Stimulated activated naive CD8-positive, alpha-beta T cell treated with anti-CD3 and anti-CD28 coated beads, Interleukin-15, amount 100 ng/mL, for 72 hours (primary cell): ENCODE data around the gene ARMC12.
A peak's percentile ranks its signal among the peaks of the same experiment; 100 is the strongest.
"Not testable (repeated sequence)": the region's sequence is repeated elsewhere in the genome, so short reads cannot be mapped to it uniquely, and the experiment has no call there.

Experiments used
- ATAC-seq: fragments of 150-1000 bp; cut with Tn5 transposase; 2 replicates; pipeline ENCODE4 v1.10.0; 2021; ENCODE audit warnings: mild to moderate bottlenecking, moderate library complexity
- DNase-seq, 2 donors: peaks; one replicate each; pipeline ENCODE4 v3.0.0; 2021 to 2022
- H3K27ac Mint-ChIP-seq, 2 donors: one replicate each; pipeline ENCODE4 v1.8.0; 2022; ENCODE audit warnings: mild to moderate bottlenecking in 2 of 2, mixed read lengths in 2 of 2, moderate library complexity in 2 of 2
- H3K27me3 Mint-ChIP-seq: one replicate; pipeline ENCODE4 v1.8.0; 2022; ENCODE audit warnings: mixed read lengths
- H3K4me1 Mint-ChIP-seq: one replicate; pipeline ENCODE4 v1.8.0; 2022; ENCODE audit warnings: mild to moderate bottlenecking, mixed read lengths
- H3K4me3 Mint-ChIP-seq, 2 donors: one replicate each; pipeline ENCODE4 v1.8.0; 2022; ENCODE audit warnings: mild to moderate bottlenecking in 2 of 2, mixed read lengths in 2 of 2, moderate library complexity in 1 of 2
- H3K9me3 Mint-ChIP-seq, 2 donors: one replicate each; pipeline ENCODE4 v1.8.0; 2022; ENCODE audit warnings: mixed read lengths in 2 of 2

ARMC12 gene

DNA sequence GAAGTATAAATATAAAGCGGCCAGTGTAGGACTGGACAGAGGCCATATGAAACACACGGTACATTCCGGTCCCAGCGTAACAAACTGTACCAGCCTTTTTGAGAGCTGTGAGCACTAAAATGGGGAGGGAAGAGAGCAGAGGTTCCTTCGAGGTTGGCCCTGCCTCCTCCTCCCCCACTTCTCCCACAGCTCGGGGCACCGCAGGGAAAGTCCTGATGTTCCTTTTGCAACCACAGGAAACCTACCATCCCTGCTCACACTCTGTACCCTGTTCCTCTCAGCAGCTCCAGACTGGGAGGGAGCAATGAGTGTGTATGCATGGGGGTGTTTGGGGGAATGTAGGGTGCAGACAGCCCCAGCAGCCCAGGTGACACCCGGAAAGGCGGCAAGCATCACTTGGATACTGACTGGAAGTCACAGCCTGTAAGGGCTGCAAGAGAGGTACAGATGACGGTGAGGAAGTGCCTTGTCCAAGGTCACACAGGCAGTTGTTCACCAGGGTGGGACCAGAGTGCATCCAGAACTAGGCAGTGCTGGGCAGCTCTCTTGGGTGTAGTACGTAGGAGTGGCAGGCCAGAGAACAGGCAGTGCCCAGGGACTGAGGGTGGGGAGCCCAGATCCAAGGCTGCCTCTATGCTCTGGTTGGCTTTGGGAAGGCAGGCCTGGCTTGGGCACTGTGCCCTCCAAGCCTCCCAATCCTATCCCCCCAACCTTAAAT lies 11.0 kb upstream of the ARMC12 start:
- Mint-ChIP-seq H3K4me1 (peaks cover 91% of the 10 kb centered on the region), H3K27me3 (no peaks in the 10 kb centered on the region), H3K4me3 (peak overlapping the region; percentile 50 to 61), H3K27ac (peak overlapping the region in 1 of 2 donors; percentile 45), H3K9me3 (no peaks in the 10 kb centered on the region)
- ATAC-seq = peak; percentile 24
- peak in 1 of 2 donors; percentile 33 for DNase-seq

DNA sequence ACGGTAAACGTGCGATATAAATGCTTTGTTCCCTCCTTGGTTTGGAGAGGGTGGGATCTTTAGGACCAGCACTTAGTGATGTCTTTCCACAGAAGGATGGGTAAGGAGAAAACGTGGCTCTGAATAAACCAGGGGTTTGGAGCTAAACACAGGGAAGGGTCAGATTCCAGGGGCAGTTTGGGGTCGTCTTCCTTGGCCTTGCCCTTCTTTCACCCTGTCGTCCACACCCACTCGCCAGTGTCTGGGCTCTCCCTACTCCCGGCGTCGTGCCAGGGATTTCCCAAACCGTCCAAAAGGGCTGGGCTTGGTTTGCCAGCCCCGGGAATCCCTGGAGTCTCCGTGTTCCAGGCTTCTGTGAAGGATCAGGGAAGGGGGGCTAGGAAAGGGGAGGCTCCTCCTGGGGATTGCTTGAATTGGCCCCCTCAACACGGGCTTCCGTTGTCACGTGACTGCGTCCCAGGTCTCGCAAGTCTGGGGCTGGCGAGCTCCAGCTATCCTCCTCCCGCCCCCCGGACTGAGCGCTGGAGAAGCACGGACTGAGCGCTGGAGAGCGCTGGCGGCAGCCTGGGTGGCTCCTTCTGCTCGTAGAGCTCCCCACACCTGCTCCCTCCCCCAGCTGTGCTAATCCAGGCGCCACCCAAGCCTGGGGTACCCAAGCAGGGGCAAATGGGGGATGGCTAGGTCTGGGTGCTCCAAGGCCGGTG lies 9.4 kb upstream of the ARMC12 start:
- H3K4me1 Mint-ChIP-seq = peaks cover 86% of the 10 kb centered on the region
- peak overlapping the region; percentile 68 to 86 for H3K4me3 Mint-ChIP-seq
- peak; percentile 9 for ATAC-seq
- no peak for DNase-seq
- peak overlapping the region; percentile 16 to 22 for H3K27ac Mint-ChIP-seq
- no peaks in the 10 kb centered on the region for H3K9me3 Mint-ChIP-seq
- no peaks in the 10 kb centered on the region for H3K27me3 Mint-ChIP-seq

DNA sequence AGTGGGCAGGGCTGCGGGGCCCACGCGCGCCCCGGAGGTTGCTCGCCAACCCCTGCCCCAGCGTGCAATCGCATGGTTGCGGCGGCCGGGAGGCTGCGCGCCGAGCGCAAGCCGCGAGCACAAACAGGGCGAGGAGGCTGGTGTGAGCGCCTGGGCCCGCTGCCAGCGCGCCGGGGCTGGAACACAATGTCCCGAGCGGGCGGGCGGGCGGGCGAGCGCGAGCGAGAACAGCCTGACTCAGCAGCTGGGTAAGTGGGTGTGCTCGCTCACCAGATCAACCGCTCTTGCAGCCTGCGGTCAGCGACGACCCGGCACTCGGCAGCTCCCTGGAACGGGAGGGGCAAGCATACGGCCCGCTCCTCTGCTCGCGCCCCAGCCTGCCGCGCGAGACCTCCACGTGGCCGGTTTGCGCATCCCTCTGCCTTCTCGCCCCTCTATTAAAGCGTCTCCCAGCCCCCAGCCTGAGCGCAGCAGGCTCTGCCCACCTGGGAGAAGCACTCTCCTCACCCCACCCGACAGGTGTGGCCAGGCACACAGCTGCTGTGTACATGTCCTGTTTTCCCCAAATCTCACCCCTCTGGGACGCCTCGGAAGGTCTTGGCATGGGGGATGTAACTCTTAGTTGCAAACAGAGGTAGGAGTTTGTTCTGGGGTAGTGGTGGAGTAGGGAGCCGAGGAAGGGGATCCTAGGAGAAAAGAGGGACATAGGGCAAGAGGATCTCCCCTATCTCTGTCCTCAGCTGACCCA lies 8.7 kb upstream of the ARMC12 start:
- ATAC-seq (peak; percentile 67), DNase-seq (peak; percentile 85 to 91)
- Mint-ChIP-seq H3K27me3 (no peaks in the 10 kb centered on the region), H3K4me1 (peaks cover 86% of the 10 kb centered on the region), H3K27ac (peak overlapping the region; percentile 39 to 79), H3K9me3 (no peaks in the 10 kb centered on the region), H3K4me3 (peak overlapping the region; percentile 84 to 86)

DNA sequence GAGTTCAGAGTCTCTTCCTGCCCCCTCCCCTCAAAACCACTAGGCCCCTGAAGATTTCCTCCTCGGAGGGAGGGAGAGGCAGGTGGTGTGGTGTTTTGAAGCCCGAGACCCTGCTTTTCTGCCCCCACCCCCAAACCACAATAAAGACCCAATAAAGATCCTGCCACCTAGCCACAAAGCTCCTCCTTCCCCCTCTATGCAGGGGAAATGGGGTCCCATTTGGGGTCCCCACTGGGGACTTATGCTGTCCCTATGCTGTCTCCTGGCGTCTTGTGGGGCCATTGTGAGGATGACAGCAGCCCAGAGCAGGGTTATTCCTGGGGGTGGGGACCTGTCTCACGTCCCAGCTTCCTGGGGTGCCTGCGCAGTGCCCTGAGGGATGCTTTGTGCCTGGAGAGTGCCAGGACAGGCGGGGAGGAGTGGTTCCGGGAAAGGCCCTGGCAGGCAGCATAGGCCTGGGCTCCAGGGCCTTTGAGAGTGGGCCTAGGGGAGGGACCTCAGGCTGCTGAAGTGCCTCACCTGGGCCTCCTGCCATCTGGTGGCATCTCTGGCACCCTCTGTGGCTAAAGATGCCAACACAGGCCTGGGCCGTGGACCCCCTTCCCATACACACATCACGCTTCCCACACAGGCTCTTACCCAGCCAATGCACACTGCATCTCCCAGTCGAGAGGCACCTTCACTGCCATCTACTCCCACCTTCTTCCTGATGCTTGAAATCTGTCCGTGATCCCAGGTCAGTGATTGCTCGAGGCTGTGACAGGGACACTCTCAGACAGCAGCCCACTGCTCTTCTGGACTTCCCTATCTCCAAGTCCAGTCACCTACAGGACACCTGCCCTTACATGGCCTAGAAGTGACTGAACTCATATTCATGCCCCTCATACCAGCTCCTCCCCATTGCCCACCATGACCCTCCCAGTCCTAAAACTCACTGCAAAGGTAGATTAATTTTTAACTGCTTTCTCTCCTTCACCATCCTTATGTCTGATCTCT lies 7.9 kb upstream of the ARMC12 start:
- no peaks in the 10 kb centered on the region for H3K27me3 Mint-ChIP-seq
- peak; percentile 54 to 66 for DNase-seq

DNA sequence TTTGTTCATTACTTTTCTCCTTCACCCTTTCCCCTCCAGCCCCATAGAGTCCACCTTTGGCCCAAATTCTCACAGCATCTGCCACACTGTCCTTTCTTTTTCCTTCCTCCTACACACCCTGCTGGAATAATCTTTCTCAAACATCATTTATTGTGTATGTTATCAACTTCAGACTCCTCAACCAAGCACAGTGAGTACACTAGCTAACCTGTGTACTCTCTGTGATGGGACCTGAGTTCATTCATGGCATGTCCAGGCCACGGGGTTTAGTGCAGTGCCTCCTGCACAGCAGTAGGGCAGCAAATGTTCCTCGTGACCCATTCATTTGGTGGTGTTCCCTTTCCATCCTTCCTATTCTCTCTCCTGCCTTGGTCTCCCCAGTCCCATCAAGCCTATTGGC lies 7.1 kb upstream of the ARMC12 start:
- Mint-ChIP-seq H3K4me1 (peaks cover 77% of the 10 kb centered on the region), H3K9me3 (no peaks in the 10 kb centered on the region), H3K27me3 (no peaks in the 10 kb centered on the region), H3K27ac (peak overlapping the region in 1 of 2 donors; percentile 66), H3K4me3 (peak overlapping the region; percentile 8 to 45)
- ATAC-seq = no peak
- no peak for DNase-seq

More for the DNA sequence above, 7.9 kb upstream of the ARMC12 start:
- H3K4me3 Mint-ChIP-seq = peak overlapping the region; percentile 84 to 86
- peaks cover 80% of the 10 kb centered on the region for H3K4me1 Mint-ChIP-seq
- no peaks in the 10 kb centered on the region for H3K9me3 Mint-ChIP-seq
- peak; percentile 24 for ATAC-seq
- peak overlapping the region; percentile 39 to 79 for H3K27ac Mint-ChIP-seq

DNA sequence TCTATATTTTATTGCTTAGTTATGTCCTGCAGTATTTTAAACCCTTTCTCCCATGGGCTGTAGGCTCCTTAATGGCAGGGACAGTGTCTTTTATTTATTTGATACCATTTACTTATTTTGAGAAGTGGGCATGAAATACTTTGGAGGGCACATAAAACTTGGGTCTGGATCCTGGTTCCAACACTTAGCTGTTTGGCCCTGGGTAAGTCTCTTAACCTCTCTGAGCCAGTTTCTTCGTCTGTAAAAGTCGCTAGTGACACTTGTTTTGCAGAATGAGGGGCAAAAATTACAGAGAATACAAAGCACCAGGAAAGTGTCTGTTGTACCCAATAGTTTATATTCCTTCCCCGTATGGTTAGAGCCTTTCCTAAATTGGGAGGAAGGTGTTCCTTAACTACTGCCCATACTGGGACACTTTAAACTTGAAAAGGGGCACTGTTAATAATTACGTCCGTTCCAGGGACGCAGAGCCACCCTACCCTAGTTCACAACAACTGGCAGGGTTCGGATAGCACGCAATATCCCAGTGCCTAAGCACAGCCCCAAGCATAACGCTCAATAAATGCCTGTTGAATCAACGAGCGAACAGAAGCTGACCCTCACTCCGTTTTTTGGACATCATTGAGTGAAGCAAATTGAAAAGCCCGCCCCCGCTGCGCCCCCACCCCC lies 6.0 kb upstream of the ARMC12 start:
- DNase-seq (no peak), ATAC-seq (peak; percentile 4)
- Mint-ChIP-seq H3K27ac (no peak overlapping the region), H3K4me1 (peaks cover 77% of the 10 kb centered on the region), H3K27me3 (no peaks in the 10 kb centered on the region), H3K9me3 (no peaks in the 10 kb centered on the region), H3K4me3 (peak overlapping the region; percentile 87 to 90)

DNA sequence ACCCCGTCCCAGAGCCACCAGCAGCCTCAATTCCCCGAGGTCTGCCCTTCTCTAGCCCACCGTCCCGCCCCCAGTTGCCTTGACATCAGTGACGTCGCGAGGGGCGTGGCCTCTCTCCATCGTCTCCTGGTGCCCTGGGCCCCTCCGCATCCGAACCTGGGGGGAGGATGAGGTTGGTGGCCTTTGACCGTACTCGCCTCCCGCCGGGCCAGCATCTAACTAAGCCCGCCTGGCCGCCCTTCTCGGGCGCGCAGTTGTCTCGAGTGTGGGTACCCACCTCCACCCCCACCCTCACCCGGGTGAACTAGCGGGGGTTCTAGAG lies 5.5 kb upstream of the ARMC12 start:
- Mint-ChIP-seq H3K9me3 (no peaks in the 10 kb centered on the region), H3K4me3 (peak overlapping the region; percentile 87 to 90), H3K4me1 (peaks cover 77% of the 10 kb centered on the region), H3K27ac (peak overlapping the region; percentile 93), H3K27me3 (no peaks in the 10 kb centered on the region)
- ATAC-seq = peak; percentile 69
- DNase-seq = peak; percentile 95 to 96

DNA sequence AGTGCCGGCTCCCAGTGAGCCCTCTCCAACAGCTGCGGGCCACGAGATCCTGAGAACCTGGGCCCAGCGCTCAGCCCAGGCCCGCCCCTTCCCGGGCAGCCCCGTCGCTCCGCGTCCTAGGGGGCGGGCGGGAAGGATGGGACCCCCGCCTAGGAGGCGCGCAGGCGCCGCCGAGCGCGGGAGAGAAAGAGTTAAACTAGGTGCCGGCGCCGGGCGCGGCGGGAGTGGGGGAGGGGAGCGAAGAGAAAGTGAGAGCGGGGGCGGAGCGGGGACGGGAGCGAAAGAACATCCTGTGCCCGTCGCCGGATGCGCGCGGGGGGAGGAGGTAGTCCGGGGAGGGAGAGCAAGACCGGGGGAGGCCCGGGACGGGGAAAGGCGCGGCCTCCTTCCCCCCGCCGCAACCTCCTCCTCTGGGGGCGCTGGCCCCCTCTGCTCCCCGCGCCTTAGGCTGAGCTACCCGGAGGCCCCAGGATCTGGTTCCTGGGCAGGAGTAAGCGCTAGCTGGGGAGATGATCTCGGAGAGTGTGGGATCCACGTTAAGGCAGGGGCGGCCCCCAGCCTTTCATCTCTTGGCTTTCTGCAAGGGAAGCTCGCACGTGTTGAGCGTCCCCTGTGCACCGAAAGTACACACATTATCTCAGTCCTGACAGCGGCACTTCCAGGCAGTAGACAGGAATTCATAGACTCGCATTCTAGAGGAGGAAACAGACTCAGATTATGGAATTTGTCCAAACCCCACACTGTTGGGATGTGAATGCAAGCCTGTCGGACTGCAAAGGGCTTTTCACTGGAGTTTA lies 4.9 kb upstream of the ARMC12 start:
- peak overlapping the region; percentile 93 for H3K27ac Mint-ChIP-seq
- H3K4me1 Mint-ChIP-seq = peaks cover 77% of the 10 kb centered on the region
- H3K27me3 Mint-ChIP-seq = no peaks in the 10 kb centered on the region
- no peaks in the 10 kb centered on the region for H3K9me3 Mint-ChIP-seq
- DNase-seq (peak; percentile 95 to 96), ATAC-seq (peak; percentile 70)
- H3K4me3 Mint-ChIP-seq = peak overlapping the region; percentile 87 to 90

DNA sequence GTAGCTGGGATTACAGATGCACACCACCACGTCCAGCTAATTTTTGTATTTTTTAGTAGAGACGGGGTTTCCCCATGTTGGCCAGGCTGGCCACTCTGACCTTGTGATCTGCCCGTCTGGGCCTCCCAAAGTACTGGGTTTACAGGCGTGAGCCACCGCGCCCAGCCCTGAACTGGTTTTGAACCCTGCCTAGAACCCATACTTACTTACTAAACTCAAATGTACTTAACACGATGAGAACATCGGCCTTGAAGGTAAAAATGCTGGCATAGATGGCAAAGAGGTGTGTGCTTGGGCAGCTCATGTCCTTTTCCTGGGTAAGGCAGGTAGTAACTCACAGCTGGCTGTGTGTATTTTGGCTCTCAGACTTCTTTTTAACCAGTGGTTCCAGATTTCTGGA lies 3.2 kb upstream of the ARMC12 start:
- ATAC-seq = no peak
- no peak overlapping the region for H3K27ac Mint-ChIP-seq
- H3K4me1 Mint-ChIP-seq = peaks cover 72% of the 10 kb centered on the region
- no peak for DNase-seq
- H3K27me3 Mint-ChIP-seq = no peaks in the 10 kb centered on the region
- no peak overlapping the region for H3K4me3 Mint-ChIP-seq
- no peaks in the 10 kb centered on the region for H3K9me3 Mint-ChIP-seq

DNA sequence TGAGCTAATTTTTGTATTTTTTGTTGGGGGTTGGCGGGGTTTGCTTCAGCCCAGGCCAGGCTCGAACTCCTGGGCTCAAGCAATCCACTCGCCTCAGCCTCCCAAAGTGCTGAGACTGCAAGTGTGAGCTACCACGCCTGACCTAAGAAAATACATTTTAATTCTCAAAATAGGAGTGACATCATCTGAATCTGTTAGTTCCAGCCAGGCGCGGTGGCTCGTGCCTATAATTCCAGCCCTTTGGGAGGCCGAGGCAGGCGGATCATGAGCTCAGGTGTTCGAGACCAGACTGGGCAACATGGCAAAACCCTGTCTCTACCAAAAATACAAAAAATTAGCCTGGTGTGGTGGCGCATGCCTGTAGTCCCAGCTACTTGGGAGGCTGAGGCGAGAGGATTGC lies 2.5 kb upstream of the ARMC12 start:
- DNase-seq, H3K9me3 Mint-ChIP-seq, H3K4me3 Mint-ChIP-seq, H3K27me3 Mint-ChIP-seq, ATAC-seq: not testable (repeated sequence)
- peaks cover 66% of the 10 kb centered on the region for H3K4me1 Mint-ChIP-seq
- peak overlapping the region in 1 of 2 donors; percentile 57 for H3K27ac Mint-ChIP-seq

DNA sequence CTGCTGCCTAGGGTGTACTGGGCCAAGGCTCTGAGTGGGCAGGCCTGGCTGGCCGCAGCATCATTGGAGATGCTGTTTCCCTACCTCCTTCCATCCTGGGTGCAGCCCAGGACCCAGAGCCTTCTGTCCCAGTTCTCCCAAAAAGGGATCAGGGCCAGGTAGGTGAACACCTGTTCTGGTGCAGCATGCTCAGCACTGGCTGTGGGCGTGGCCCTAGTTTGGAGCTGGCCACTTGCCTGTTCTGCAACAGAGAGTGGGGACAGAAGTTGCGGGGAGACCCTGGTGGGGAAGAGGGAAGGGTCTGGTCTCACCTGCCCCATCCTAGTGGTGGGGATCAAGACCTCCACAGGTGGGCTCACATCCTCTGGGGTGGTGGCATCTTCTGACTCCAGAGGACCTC lies 1.4 kb upstream of the ARMC12 start:
- Mint-ChIP-seq H3K27ac (no peak overlapping the region), H3K27me3 (no peaks in the 10 kb centered on the region), H3K9me3 (no peaks in the 10 kb centered on the region), H3K4me3 (no peak overlapping the region), H3K4me1 (peaks cover 55% of the 10 kb centered on the region)
- ATAC-seq = no peak
- DNase-seq = no peak

DNA sequence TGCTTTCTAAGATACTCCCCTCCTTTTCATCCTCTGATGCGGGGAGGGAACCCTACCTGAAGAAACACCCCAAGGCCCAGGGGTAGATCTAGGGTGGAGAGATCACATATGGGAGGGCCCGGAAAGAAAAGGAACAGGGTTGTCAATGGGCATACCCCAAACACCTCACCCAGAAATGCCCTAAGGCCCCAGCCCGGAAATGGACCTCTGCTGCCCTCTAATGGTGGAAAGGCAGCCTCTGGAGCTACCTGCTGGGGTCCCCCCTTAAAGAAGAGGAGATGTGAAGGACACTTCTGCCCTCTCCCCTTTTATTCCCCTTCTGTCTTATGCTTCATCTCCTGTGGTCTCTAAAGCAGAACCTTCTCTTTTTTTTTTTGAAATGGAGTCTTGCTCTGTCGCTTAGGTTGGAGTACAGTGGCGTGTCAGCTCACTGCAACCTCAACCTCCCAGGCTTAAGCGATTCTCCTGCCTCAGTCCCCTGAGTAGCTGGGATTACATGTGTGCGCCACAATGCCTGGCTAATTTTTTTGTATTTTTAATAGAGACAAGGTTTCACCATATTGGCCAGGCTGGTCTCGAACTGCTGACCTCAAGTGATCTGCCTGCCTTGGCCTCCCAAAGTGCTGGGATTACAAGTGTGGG lies 458 bp upstream of the ARMC12 start:
- Mint-ChIP-seq H3K27me3 (no peaks in the 10 kb centered on the region), H3K4me3 (peak overlapping the region in 1 of 2 donors; percentile 43), H3K9me3 (no peaks in the 10 kb centered on the region), H3K27ac (no peak overlapping the region), H3K4me1 (peaks cover 50% of the 10 kb centered on the region)
- ATAC-seq (peak; percentile 44), DNase-seq (peak; percentile 84 to 85)

DNA sequence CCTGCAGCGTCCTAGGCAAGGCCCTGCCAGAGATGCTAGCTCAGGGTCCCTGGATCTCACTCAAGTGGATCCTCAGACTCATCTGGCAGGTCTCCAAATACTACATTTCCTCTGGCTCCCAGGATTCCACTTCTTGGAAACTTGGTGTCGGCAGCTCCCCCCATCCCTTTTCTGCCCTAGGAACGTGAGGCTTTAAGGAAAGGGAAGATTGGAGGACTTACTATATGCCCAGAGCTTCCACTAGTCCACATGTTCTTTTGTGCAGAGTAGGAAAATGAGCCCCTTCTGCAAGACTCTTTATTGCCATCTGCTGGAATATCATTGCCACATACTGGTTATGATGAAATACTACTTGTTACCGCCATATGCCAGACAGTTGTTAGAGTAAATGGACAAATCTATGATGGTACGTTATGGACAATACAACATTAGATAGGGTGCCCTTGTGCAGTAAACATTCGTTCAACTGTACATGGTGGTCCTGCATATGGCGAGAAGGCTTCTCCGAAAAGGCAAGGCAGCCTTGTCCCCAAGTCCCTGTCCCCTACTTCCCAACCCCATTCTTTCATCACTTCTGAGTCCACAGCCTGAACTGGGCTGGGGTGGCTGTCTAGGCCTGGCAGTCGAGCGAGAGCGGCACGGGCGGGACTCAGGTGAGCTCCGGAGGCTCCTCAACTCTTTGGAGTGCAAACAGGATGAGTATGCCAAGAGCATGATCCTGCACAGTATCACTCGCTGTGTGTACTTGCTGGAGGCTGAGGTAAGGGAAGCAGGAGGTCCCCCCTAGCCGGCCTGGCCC lies 780 bp downstream of the ARMC12 start:
- DNase-seq (peak in 1 of 2 donors; percentile 25), ATAC-seq (peak; percentile 78)
- no peaks in the 10 kb centered on the region for H3K27me3 Mint-ChIP-seq
- peak overlapping the region in 1 of 2 donors; percentile 89 for H3K27ac Mint-ChIP-seq
- no peaks in the 10 kb centered on the region for H3K9me3 Mint-ChIP-seq
- H3K4me3 Mint-ChIP-seq = peak overlapping the region; percentile 50 to 55
- peaks cover 45% of the 10 kb centered on the region for H3K4me1 Mint-ChIP-seq
